ENCODE results near the gene AKAP1.
"Not testable (repeated sequence)": the region's sequence is repeated elsewhere in the genome, so short reads cannot be mapped to it uniquely, and the experiment has no call there.

Gene AKAP1

DNA sequence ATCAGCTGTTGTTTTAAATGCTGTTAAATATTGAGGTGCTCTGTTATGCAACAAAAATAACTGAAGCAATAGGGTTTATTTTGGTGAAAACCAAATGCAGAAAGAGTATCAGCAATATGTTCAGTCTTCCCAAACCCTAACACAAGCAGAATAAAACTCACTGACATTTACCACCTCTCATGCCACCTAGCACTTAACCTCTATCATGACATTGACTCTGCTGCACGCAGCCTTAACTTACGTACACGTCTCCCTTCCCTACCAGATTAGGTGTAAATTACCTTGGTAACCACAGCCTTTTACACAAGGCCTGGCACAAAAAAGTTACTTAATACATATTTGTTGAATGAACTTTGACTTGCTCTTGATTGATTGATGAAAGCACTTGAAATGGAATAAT is 9.9 kb upstream of the AKAP1 start:
- no peak for DNase-seq (ENCODE audit: low spot score)

GRCh38 chr17:57075785-57076184 is 9.3 kb upstream of the AKAP1 start:
- DNase-seq (ENCODE audit: low spot score): no peak

DNA sequence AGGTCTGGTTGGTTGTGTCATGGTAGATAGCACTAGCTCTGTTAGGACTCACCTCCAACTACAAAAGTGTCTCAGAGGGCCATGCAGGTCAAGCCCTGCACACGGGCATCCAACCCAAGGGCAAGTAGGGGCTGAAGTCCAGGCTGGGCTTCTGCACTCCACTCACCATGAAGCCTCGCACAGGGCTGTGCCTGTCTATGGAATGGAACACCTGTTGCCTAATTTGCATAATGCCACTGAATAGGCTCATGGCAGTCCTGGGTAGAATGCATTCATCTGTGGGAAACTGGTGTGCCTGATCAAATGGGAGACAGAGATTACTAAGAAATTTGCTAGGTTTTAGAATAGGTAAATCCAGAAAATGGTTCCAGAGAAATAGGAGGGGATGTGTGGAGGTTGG is 8.0 kb upstream of the AKAP1 start:
- DNase-seq (ENCODE audit: low spot score): no peak

GRCh38 chr17:57078274-57078673 is 6.8 kb upstream of the AKAP1 start:
- no peak for DNase-seq (ENCODE audit: low spot score)

DNA sequence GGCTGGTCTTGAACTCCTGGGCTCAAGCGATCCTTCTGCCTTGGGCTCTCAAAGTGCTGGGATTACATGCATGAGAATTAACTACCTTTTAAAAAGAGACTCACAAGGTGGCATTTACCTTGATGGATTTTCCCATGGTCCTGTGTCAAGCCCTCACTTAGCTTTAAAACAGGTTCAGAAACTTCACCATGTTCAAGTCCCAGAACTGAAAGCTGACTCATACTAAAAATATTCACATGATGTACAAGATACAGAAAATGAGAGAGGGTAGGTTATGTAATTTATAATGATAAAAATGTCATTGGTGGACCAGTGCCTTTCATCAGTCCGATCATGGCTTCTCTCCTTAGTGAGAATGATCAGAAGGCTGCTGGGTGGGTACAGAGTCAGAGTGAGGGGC is 4.3 kb upstream of the AKAP1 start:
- DNase-seq (ENCODE audit: low spot score): no peak

- no peak for DNase-seq (ENCODE audit: low spot score)
Observed at GRCh38 chr17:57082441-57082840, 2.6 kb upstream of the AKAP1 start.

- DNase-seq (ENCODE audit: low spot score): no peak
Observed at GRCh38 chr17:57084361-57084801, 665 bp upstream of the AKAP1 start.

- DNase-seq (ENCODE audit: low spot score): peak; percentile 54
Observed at GRCh38 chr17:57085448-57086068, 512 bp downstream of the AKAP1 start.

GRCh38 chr17:57086069-57086930 is 1.3 kb downstream of the AKAP1 start:
- DNase-seq (ENCODE audit: low spot score): peak; percentile 3

DNA sequence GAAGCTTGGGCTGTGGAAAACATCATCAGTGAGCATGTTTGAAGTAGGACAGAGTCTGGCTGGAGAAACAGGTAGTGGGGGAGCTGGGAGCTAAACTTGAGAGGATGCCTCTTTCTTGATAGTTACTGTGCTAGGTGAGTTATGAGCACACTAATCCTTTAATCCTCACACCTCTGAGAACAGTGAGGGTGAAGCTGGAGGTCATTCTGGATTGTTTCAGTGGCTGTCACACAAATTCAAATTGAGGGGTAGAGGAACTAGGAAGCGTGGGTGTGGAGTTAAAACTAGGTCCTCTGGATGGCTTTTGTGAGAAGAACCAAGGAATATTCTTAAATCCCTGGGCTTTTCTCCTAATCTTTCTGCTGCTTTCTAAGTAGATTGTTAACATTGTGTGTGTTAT is 3.3 kb downstream of the AKAP1 start:
- no peak for DNase-seq (ENCODE audit: low spot score)

- no peak for DNase-seq (ENCODE audit: low spot score)
Observed at GRCh38 chr17:57089391-57089790, 4.3 kb downstream of the AKAP1 start.

- DNase-seq (ENCODE audit: low spot score): no peak
Observed at GRCh38 chr17:57090560-57091185, 5.6 kb downstream of the AKAP1 start.

DNA sequence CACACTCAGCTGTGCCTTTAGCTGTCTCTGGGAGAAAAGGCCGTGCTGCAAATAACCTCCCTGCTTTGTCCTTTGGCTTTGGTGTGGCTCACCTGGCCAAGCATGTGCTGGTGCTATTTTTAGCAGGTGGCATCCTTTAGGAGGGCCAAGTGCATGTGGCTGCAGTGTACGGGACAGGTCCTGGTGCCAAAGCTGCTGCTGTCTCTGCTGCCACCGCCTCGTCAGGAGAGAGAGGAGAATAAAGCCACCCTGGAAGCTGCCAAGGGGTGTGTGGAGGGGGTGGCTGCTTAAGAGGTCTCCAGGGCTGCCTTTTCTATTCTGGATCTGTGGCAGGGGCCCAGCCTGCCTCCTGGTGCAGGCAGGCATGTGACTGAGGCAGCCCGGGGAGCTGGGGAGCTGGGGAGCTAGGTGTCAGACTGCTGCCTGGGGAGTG is 6.2 kb downstream of the AKAP1 start:
- DNase-seq (ENCODE audit: low spot score): no peak

GRCh38 chr17:57092171-57092570 is 7.1 kb downstream of the AKAP1 start:
- no peak for DNase-seq (ENCODE audit: low spot score)

- no peak for DNase-seq (ENCODE audit: low spot score)
Observed at GRCh38 chr17:57092779-57093178, 7.7 kb downstream of the AKAP1 start.

DNA sequence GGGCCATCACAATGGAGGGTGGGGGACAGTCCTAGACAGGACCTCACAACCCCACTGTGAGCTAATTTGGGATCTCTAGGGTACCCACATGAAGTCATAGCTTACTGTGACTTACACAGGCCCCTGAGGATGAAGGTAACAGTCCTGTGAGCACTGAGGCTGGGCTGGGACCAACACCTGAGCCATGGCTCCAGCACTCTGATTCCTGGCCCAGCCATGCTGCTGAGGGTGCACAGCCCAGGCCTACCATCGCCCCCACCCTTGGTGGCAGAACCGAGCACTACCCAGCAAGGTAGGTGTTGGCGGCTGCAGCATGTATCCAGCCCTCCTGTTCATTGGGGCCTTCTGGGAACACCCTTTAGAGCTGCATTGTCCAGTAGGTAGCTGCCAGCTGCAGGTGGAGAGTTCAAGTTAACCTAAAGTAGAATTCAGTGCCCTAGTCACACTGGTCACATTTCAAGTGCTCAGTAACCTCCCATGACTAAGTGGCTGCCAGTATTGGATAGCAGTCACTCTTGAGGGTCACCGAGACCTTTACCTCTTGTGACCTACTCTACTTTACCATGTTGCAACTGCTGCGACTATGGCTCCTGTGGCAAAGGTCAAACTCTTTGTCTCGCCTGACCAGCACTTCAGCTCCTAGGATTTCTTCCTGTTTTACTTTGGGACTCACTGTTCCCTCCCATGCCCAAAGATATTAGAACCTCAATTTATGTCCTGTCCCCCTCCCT is 11.6 kb downstream of the AKAP1 start:
- no peak for DNase-seq (ENCODE audit: low spot score)

DNA sequence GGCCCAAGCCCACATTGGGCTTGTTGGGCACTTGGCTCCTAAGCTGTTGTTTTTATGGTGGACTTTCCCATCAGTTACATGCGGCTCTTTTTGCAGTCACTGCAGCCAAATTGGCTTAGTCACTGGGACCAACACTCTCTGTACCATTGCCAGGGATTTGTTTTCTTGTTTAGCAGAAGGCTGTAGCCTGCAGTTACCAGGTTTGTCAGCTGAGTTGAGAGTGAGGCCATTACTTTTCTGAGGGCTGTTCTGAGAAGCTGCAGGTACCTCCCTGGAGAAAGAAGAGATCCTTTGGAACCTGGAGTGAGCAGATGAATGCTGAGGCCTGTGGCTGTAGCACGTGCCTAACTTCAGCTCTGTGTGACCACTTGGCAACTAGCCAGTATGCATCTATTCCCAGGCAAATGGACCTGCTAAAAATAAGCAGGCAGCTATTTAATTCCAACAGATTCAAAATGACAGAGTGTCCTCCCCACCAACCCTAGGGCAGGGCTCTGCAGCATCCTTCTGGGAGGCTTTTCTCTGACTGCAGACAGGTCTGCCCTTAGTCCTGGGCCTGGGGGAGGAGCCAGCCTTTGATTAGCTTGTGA is 12.9 kb downstream of the AKAP1 start:
- DNase-seq (ENCODE audit: low spot score): no peak

GRCh38 chr17:57099165-57099564 is 14.1 kb downstream of the AKAP1 start:
- no peak for DNase-seq (ENCODE audit: low spot score)

DNA sequence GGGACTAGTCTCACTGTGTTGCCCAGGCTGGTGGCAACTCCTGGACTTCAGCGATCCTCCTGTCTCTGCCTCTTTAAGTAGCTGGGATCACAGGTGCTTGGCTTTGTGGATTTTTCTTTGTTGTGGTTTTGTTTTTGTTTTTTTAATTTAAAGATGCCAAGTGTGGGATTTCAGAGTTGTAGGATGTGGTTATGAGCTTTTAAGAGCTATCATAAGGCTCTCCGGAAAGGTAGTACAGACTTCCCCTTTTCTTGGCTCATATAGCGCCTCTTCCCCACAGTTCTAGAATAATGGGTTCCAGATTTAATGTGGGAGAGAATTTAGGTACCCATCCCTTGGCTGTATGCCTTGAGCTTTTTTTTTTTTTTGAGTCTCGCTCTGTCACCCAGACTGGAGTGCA is 17.1 kb downstream of the AKAP1 start:
- no peak for DNase-seq (ENCODE audit: low spot score)

DNA sequence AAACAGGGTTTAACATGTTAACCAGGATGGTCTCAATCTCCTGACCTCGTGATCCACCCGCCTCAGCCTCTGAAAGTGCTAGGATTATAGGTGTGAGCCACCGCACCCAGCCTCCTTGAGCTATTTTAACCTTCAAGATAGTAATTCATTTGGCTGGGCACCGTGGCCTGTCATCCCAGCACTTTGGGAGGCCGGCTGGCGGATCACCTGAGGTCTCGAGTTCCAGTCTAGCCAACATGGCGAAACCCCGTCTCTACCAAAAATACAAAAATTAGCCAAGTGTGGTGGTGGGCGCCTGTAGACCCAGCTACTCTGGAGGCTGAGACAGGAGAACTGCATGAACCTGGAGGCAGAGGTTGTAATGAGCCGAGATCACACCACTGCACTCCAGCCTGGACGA is 17.6 kb downstream of the AKAP1 start:
- not testable (repeated sequence) for DNase-seq (ENCODE audit: low spot score)

DNA sequence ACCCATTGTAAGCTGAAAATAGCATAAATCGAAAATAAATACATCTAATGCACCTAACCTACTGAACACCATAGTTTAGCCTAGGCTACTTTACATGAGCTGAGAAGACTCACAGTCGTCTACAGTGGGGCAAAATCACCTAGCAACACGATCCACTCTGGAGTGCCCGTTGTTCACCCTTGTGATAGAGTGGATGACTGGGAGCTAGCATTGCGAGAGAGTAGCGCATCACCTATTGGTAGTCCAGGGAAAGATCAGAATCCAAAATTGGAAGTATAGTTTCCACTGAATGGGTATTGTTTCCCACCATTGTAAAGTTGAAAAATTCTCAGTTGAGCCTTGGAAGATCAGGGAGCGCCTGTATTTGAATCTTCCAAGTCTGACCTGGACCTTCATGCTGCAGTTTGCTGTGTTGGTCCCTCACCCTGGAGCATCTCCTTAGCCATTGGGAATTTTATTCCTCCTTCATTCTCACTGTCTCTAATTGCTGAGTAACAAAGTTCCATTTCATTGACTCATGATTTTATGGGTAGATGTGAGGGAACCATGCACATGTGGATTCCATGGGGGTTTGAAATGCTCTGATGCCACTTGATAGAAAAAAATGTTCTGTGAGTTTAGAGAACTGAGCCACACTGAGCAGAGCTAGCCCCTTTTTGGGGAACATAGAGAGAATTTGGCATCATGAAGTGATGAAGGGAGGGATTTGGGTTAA is 19.6 kb downstream of the AKAP1 start:
- DNase-seq (ENCODE audit: low spot score): no peak
